Central memory CD4-positive, alpha-beta T cell (primary cell): ENCODE data around the gene PLXNA2.
A peak's percentile ranks its signal among the peaks of the same experiment; 100 is the strongest.

ENCODE experiments used
- DNase-seq: peaks from one replicate; pipeline ENCODE4 v3.0.0; 2022

Gene PLXNA2

GRCh38 chr1:208239473-208240381, 4.5 kb downstream of the PLXNA2 start:
- DNase-seq = no peak

DNA sequence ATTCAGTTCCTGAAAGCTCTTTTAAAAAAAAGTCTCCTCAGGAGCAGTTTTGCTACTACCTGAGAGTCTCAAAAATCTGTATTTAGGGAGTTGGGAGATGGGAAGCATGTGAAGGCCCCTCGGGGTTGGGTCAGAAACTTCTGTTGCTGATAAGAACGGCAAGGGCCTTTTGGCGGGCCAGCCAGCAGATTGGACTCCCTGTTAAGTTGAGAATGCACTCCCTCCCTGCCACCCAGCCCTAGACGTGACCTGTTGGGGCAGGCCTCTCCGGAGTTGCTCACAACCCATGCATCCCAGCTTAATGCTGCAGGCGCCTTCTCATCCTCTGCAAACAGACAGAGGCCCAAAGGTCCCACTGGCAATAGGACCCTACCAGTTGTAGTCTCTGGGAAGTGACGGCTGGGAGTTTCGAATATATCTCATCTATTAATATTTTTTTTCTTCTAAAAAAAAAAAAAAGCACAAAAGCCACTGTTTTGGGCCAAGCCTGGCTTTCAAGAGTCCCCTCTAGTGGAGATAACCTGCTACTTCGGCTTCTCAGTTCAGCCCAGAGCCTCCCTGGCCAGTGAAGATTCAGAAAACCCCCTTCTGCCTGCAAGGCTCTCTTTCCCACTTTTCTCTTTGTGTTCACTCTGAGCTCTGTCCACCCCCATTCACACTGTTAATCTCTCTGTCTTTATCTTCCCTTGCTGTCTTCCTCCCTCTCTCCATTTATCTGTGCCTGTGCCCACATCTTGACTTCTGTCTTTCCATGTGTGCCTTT, 5.3 kb downstream of the PLXNA2 start:
- DNase-seq = peak; percentile 3

GRCh38 chr1:208237241-208237640, 6.9 kb downstream of the PLXNA2 start:
- DNase-seq = no peak

DNA sequence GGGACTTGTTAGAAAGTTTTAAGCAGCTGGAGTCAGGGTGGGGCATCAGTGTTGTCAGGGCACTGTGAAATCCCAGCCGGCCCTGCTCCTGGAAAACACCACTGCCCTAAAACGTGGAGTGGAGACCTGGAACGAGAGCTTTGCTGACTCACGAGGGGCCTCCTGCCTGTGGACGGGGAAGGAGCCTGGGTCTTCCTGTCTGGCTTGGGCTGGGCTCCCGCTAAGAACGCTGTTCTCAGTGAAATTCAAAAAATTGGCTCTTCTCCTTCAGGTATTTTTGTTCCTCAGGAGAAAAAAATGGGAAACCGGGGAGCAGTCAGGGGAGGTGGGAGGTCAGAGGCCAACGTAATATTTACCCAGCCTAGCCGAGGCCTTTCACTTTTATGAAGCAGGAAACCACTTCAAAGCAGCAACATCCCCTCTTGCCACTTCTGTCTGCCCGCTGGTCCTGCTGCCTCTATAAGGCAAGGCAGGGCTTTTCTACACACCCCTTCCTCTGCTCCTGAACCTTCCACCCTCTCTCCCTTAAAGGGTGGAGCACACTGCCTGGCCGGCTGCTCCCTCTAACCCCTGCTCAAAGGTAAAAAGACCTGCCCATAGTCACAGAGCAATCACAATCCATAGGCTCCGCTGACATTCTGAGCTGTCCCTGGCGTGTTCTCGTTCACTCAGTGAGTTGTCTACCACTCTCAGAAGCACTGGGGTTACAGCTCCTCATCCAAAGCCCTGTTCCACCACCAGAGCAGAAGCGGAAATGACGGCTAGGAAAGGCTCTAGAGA, 8.0 kb downstream of the PLXNA2 start:
- peak; percentile 8 for DNase-seq

DNA sequence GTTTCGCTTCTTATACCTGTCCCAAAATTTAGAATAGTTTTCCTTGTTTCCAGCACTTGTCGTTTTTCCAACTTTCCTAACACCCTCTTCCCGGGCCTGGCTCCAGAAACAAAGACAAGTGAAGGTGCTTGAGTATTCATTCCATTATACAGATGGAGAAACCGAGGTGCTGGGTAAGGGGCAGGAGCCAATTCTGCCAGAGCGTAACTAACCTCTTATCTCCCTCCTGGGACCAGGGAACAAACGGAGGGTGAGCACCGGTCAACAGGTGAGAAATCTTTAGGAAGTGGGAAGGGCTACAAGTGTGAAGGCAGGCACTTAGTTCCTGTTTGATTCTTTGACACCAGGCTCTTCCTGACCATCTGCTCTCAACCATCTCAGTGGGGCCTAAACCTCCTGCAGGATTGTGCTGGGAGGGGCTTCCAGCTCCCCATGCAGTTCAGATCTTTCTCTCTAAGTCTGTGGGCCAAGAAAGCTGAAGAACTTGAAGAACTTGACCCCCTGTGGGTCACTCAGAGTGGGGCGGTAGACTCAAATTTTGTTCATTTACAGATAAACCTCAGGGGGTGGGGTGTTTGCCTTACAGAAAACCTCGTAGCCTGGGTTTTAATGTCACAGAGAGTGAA, 8.7 kb downstream of the PLXNA2 start:
- no peak for DNase-seq

DNA sequence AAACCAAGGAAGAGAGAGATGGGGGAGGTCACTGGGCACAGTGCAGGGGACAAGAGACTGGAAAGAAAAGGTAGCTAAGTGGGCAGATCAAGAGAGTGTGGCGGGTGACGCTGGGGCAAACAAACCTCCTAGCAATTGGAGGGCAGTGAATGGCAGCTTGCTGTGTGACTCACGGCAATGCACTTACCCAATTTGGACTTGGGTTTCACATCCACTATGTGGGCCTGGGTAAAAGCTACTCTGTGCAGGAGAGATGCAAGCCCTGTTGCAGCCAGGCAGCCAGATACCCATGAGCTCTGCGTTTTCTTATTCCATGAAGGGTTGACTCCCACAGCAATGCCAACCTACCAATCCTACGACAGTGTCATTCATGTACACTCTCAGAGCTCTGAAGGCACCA, 9.5 kb downstream of the PLXNA2 start:
- no peak for DNase-seq

DNA sequence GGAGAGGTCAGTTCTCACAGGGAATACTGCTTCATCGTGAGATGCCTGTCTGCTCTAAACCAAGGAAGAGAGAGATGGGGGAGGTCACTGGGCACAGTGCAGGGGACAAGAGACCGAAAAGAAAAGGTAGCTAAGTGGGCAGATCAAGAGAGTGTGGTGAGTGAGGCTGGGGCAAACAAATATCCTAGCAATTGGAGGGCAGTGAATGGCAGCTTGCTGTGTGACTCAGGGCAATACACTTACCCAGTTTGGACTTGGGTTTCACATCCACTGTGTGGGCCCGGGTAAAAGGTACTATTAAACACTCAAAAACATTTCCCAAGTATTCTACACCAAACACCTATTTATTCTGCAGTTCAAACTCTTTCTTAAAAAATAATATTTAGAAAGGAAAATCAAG, 10.2 kb downstream of the PLXNA2 start:
- no peak for DNase-seq

GRCh38 chr1:208233546-208233945, 10.6 kb downstream of the PLXNA2 start:
- DNase-seq = no peak

DNA sequence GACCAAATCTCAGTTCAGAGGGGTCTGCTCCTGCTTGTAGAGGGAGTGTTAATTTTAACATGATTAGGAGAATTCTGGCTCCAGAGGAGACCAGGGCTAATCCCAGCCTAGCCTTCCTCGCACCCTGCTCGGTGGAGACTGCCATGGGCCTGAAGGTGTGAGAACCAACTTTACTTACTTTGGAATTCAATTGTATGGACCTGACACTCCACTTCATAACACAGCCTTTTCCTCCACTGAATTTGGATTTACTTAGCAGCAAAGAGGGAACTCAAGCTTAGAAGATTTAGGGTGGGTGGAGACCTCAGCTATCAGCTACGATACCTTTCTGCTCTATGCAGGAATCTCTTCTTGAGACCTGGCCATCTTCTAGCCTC, 11.5 kb downstream of the PLXNA2 start:
- no peak for DNase-seq

DNA sequence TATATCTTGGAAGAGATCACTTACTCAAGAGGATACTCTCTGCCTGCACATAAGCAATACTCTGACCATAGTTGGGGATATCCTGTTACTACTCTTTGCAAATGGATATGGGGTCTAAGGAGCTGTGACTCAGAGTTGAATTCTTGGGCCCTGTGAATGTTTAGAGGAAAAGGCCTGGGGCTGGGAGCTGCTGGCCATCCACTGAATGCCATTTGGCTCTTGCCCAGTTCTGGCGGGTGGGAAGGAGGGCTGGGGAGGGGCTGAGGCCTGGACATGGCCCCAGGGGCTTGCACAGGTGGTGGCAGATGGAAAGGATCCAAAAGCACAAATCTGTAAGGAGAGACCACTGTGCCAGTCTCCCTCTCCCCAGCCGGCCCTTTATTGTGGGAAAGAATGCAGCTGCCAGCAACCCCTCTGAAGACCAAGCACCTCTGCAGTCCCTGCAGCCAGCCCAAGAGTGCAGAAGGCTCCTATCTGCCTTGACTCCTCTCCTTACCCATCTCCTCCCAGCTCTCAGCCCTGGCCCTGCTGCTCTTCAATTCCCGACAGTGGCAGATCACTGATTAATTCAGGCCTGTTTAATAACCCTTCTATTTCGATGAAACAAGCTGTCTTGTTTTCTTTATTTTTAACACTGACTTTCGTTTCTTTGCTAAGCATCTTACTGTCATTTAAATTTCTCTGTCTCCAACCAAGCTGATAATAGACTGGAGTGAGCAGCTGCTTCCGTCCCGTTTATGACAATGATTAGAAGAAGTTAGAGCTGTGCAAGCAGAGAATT, 12.1 kb downstream of the PLXNA2 start:
- DNase-seq = no peak

- DNase-seq = no peak
Measured at GRCh38 chr1:208230668-208231529, 13.3 kb downstream of the PLXNA2 start.

DNA sequence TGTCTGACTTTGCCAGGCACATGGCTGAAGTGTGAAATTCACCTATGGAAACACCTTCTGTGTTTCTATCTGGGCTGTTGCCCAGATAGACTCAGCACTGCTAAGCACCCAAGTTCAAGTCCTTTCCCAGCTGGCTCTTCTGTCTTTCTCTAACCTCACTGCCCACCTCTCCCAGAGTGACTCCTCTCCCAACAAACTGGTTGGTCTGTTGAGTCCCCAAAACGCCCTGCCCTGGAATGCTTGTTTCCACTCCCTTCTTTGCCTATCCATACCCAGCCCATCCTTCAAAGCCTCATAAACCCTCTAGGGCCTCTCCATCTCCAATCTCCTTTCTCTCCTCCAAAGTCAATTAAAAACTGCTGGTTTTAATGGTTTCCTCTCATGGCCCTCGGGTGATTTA, 15.6 kb downstream of the PLXNA2 start:
- DNase-seq = no peak

DNA sequence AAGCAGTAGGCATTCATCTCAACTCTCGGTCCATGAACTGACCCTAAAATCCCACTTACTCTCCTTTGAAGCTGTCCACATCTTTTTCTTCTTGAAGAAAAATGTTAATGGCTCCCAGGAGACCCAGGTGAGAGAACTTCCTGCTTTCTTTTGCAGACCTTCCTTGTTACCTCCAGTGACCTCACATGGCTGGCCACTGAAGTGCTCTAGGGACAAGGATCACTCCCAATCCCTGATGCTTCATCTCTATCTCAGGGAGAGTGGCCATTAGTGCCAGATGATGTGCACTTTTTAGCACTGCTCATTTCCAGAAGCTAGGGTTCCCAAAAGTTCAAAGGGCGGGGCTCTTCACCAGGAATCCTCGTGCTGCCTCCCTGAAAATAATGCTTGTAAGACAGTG, 16.2 kb downstream of the PLXNA2 start:
- DNase-seq = no peak

DNA sequence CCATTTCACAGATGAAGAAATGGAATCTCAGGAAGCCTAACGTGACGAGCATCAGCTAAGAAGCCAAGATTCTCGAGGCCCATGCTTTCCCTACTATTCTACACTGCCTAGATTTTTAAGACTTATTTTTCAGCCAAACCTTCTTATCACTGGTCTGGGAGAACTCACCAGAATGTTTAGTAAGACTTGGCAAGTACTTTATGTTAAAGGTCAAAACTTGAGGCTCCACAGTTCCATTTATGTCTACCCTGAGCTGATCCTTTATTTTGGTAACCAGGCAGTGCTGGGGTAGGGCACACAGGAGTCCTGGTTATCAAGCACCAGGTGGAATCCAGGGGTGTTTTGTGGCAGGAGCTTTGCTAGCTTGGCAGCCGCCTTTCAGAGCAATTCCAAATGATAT, 16.8 kb downstream of the PLXNA2 start:
- DNase-seq = no peak

DNA sequence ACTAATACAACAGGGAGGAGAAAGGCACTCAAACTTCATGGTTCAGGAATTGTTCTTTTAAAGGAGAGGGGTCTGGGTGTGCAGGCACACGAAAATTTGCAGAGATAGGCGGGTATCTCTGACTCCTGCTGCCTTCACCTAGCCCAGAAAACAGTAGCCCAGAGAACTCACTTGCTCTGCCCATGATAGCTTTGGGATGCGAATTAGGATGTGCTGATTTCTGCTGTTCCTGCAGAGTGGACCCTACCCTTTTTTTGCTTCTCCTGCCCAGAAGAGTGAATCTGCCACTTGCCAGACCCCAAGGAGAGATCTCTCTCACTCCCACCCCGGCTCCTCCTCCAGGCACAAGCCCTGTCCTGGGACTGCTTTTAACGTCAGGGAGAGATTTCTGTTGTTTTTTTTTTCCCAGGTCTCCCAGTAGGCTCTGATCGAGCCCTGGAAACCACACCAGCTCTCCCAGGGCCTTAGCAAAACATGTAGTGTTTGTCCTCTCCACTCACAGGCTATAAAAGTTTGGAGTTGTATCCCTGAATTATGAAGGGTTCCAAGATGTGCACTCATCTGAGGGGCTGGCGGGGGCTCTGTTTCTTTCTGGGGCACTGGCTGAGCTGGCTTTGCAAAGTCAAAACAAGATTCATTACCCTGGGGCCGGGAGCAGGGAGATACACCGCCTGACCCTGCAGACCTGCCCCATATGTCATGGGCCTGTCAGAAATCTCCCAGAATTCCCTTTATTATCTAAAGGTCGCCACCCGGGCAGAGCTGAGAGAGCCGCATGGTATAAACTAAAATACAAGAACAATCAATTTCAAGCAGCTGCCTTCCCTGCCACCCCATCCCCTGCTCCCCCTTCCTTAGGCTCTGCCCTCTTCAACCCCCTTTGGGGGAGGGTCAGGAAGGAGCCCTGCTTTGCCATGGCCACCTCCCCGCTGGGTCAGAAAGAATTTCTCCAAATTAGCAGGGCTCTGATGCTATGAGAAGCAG, 17.9 kb downstream of the PLXNA2 start:
- DNase-seq = no peak

GRCh38 chr1:208224192-208224713, 19.9 kb downstream of the PLXNA2 start:
- DNase-seq = no peak

DNA sequence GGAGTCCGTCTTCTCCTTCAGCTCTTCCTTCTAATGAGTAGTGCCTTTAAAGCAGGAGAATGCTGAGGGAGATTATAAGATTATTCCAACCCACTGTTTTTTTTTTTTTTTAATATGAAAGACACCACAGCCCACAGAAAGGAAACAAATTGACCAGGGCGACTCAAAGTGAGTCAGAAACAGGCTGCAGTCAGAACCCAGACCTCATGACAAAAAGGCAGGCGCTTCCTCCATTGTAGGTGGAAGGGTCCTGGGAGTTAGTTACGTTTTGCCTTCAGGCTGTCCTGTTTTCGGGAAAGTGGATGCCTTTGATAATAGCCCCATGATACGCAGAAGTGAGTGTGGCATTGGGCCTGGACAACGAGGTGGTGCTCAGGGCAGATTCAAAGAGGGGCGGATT, 21.0 kb downstream of the PLXNA2 start:
- DNase-seq = no peak

DNA sequence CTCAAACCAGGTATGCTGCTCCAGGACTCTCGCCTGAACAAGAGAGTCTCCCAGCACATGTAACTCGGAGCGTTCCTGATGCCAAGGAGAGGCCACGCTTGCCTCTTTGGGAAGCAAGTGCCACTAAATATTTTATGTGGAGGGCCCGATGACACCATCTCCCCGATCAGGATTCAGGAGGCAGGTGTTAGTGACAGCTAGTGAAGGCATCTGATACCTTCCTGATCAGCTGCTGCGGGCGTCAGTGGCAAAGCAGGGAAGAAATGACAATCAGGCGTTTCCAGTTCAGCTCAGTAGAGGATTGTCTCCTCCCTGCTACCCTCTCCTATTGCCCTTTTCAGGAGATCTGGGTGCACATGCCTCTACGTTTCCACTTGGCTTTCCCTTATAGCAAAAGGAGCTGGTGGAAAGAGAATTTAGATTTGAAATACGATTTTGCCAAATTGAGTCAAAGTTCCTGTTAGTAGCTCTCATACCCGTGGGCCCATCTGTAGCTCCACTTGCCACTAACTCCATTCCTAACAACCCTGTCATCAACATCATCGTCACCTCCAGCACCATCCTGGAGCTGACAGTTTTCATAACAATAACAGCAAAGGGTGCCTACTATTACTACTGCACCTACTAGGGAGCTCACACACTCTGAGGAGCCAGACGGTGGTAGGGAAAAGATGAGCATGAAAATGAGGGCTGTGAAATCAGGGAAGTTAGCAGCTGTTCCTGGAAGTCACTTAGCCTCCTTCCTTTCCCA, 21.6 kb downstream of the PLXNA2 start:
- DNase-seq = no peak

GRCh38 chr1:208221291-208221622, 22.9 kb downstream of the PLXNA2 start:
- no peak for DNase-seq
